ENCODE data around the gene EGFLAM.
"Not testable (repeated sequence)": the region's sequence is repeated elsewhere in the genome, so short reads cannot be mapped to it uniquely, and the experiment has no call there.

The EGFLAM gene

GRCh38 chr5:38380537-38380936, 122.2 kb downstream of the EGFLAM start:
- no peak for DNase-seq

GRCh38 chr5:38381361-38381760, 123.0 kb downstream of the EGFLAM start:
- DNase-seq, result no peak

GRCh38 chr5:38382898-38383297, 124.5 kb downstream of the EGFLAM start:
- DNase-seq, result peak; percentile 36 to 57

GRCh38 chr5:38383701-38384100, 125.3 kb downstream of the EGFLAM start:
- no peak for DNase-seq

- no peak for DNase-seq
Observed at GRCh38 chr5:38384396-38384795, 126.0 kb downstream of the EGFLAM start.

- no peak for DNase-seq
Observed at GRCh38 chr5:38387161-38387560, 128.8 kb downstream of the EGFLAM start.

- no peak for DNase-seq
Observed at GRCh38 chr5:38393636-38394035, 135.3 kb downstream of the EGFLAM start.

- no peak for DNase-seq
Observed at GRCh38 chr5:38396766-38397165, 138.4 kb downstream of the EGFLAM start.

GRCh38 chr5:38400365-38400764, 142.0 kb downstream of the EGFLAM start:
- no peak for DNase-seq

- DNase-seq, result no peak
Observed at GRCh38 chr5:38401145-38401544, 142.8 kb downstream of the EGFLAM start.

GRCh38 chr5:38403406-38403805, 145.0 kb downstream of the EGFLAM start:
- no peak for DNase-seq

- no peak for DNase-seq
Observed at GRCh38 chr5:38403877-38404635, 145.7 kb downstream of the EGFLAM start.

- peak in 1 of 2 donors; percentile 8 for DNase-seq
Observed at GRCh38 chr5:38404667-38405276, 146.4 kb downstream of the EGFLAM start.

- no peak for DNase-seq
Observed at GRCh38 chr5:38408446-38409198, 150.3 kb downstream of the EGFLAM start.

GRCh38 chr5:38410304-38410990, 152.1 kb downstream of the EGFLAM start:
- DNase-seq, result no peak

- no peak for DNase-seq
Observed at GRCh38 chr5:38413696-38414095, 155.3 kb downstream of the EGFLAM start.

GRCh38 chr5:38414348-38414747, 156.0 kb downstream of the EGFLAM start:
- no peak for DNase-seq

GRCh38 chr5:38415772-38416171, 157.4 kb downstream of the EGFLAM start:
- DNase-seq, result not testable (repeated sequence)

- DNase-seq, result no peak
Observed at GRCh38 chr5:38417658-38418017, 159.3 kb downstream of the EGFLAM start.

- no peak for DNase-seq
Observed at GRCh38 chr5:38420246-38420645, 161.9 kb downstream of the EGFLAM start.

- DNase-seq, result peak; percentile 27 to 38
Observed at GRCh38 chr5:38420691-38421390, 162.5 kb downstream of the EGFLAM start.

GRCh38 chr5:38422622-38423021, 164.3 kb downstream of the EGFLAM start:
- DNase-seq, result no peak

All from stimulated activated CD4-positive, alpha-beta T cell treated with anti-CD3 and anti-CD28 coated beads, Interleukin-2, amount 100 ng/mL, for 24 hours (primary cell).